ENCODE measurements around the gene AR.
"Not testable (repeated sequence)": the region's sequence is repeated elsewhere in the genome, so short reads cannot be mapped to it uniquely, and the experiment has no call there.

AR gene

GRCh38 chrX:67570839-67571238 lies 27.0 kb downstream of the AR start:
- no peak for DNase-seq

GRCh38 chrX:67574696-67575095 lies 30.9 kb downstream of the AR start:
- DNase-seq = no peak

GRCh38 chrX:67582436-67582835 lies 38.6 kb downstream of the AR start:
- no peak for DNase-seq

- DNase-seq = no peak
These were observed 39.4 kb downstream of the AR start for GRCh38 chrX:67583171-67583570.

- no peak for DNase-seq
These were observed 41.6 kb downstream of the AR start for GRCh38 chrX:67585401-67585800.

- no peak for DNase-seq
These were observed 44.3 kb downstream of the AR start for GRCh38 chrX:67587946-67588624.

- no peak for DNase-seq
These were observed 53.3 kb downstream of the AR start for GRCh38 chrX:67596839-67597790.

GRCh38 chrX:67599532-67599931 lies 55.7 kb downstream of the AR start:
- DNase-seq = no peak

GRCh38 chrX:67601771-67602170 lies 58.0 kb downstream of the AR start:
- DNase-seq = no peak

- DNase-seq = no peak
These were observed 61.3 kb downstream of the AR start for GRCh38 chrX:67604979-67605703.

GRCh38 chrX:67607466-67607865 lies 63.6 kb downstream of the AR start:
- no peak for DNase-seq

- DNase-seq = no peak
These were observed 66.5 kb downstream of the AR start for GRCh38 chrX:67610282-67610681.

- DNase-seq = no peak
These were observed 68.4 kb downstream of the AR start for GRCh38 chrX:67612231-67612630.

- DNase-seq = no peak
These were observed 69.5 kb downstream of the AR start for GRCh38 chrX:67613366-67613765.

- DNase-seq = no peak
These were observed 70.2 kb downstream of the AR start for GRCh38 chrX:67613996-67614395.

- DNase-seq = no peak
These were observed 70.6 kb downstream of the AR start for GRCh38 chrX:67614423-67614822.

GRCh38 chrX:67619253-67619652 lies 75.4 kb downstream of the AR start:
- no peak for DNase-seq

- DNase-seq = no peak
These were observed 78.3 kb downstream of the AR start for GRCh38 chrX:67622053-67622585.

GRCh38 chrX:67624325-67624724 lies 80.5 kb downstream of the AR start:
- no peak for DNase-seq

GRCh38 chrX:67635424-67635823 lies 91.6 kb downstream of the AR start:
- DNase-seq = no peak

- no peak for DNase-seq
These were observed 92.7 kb downstream of the AR start for GRCh38 chrX:67636532-67636931.

GRCh38 chrX:67637293-67637692 lies 93.5 kb downstream of the AR start:
- not testable (repeated sequence) for DNase-seq

GRCh38 chrX:67648361-67648760 lies 104.5 kb downstream of the AR start:
- DNase-seq = no peak

All from activated gamma-delta T cell treated with Interleukin-2 at 50 U/mL for 16 hours (primary cell).